ENCODE measurements around the gene FKRP.

FKRP gene

DNA sequence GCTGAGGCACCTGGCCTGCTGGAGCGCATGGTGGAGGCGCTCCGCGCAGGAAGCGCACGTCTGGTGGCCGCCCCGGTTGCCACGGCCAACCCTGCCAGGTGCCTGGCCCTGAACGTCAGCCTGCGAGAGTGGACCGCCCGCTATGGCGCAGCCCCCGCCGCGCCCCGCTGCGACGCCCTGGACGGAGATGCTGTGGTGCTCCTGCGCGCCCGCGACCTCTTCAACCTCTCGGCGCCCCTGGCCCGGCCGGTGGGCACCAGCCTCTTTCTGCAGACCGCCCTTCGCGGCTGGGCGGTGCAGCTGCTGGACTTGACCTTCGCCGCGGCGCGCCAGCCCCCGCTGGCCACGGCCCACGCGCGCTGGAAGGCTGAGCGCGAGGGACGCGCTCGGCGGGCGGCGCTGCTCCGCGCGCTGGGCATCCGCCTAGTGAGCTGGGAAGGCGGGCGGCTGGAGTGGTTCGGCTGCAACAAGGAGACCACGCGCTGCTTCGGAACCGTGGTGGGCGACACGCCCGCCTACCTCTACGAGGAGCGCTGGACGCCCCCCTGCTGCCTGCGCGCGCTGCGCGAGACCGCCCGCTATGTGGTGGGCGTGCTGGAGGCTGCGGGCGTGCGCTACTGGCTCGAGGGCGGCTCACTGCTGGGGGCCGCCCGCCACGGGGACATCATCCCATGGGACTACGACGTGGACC is 10.1 kb downstream of the FKRP start:
- Histone ChIP-seq H3K4me3 (ENCODE audit: low read length) (no peak overlapping the region), H3K9me2 (replicated peaks; ENCODE audit: insufficient read depth, low read length) (no peaks in the 10 kb centered on the region), H3K27ac (ENCODE audit: low read length) (no peak overlapping the region), H4K20me1 (ENCODE audit: insufficient read depth, low read length) (no peaks in the 10 kb centered on the region), H3K9ac (ENCODE audit: low read length) (no peak overlapping the region), H3K4me2 (ENCODE audit: low read depth, low read length) (no peak overlapping the region), H3K79me2 (ENCODE audit: low read length) (no peaks in the 10 kb centered on the region), H3K9me3 (replicated peaks; ENCODE audit: insufficient read depth, low read length) (no peaks in the 10 kb centered on the region), H3K4me1 (ENCODE audit: low read length) (0 out of 2 replicates have a peak, but pooled peaks cover 4% of the 10 kb centered on the region), H3K36me3 (replicated peaks; ENCODE audit: insufficient read depth, low read length) (no peaks in the 10 kb centered on the region), H3F3A (ENCODE audit: insufficient read depth, low read length) (no peaks in the 10 kb centered on the region), H3K27me3 (replicated peaks; ENCODE audit: insufficient read depth, low read length) (no peaks in the 10 kb centered on the region), H2AFZ (ENCODE audit: low read length) (no peak overlapping the region)
- TF ChIP-seq EZH2 (optimal IDR thresholded peaks at IDR 0.05; ENCODE audit: low read depth, low read length) (no peak), CTCF (IDR thresholded peaks at IDR 0.05; ENCODE audit: low read length) (no peak), EZH2phosphoT487 (IDR thresholded peaks at IDR 0.05; ENCODE audit: low read length) (no peak)
- DNase-seq, result no peak

DNA sequence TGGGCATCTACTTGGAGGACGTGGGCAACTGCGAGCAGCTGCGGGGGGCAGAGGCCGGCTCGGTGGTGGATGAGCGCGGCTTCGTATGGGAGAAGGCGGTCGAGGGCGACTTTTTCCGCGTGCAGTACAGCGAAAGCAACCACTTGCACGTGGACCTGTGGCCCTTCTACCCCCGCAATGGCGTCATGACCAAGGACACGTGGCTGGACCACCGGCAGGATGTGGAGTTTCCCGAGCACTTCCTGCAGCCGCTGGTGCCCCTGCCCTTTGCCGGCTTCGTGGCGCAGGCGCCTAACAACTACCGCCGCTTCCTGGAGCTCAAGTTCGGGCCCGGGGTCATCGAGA is 10.7 kb downstream of the FKRP start:
- no peak overlapping the region for H3K9ac ChIP-seq (ENCODE audit: low read length)
- no peaks in the 10 kb centered on the region for H4K20me1 ChIP-seq (ENCODE audit: insufficient read depth, low read length)
- H3K36me3 ChIP-seq (replicated peaks; ENCODE audit: insufficient read depth, low read length), result no peaks in the 10 kb centered on the region
- no peak overlapping the region for H3K4me3 ChIP-seq (ENCODE audit: low read length)
- H3K4me1 ChIP-seq (ENCODE audit: low read length), result 0 out of 2 replicates have a peak, but pooled peaks cover 4% of the 10 kb centered on the region
- H3K4me2 ChIP-seq (ENCODE audit: low read depth, low read length), result no peak overlapping the region
- no peak overlapping the region for H2AFZ ChIP-seq (ENCODE audit: low read length)
- TF ChIP-seq EZH2 (optimal IDR thresholded peaks at IDR 0.05; ENCODE audit: low read depth, low read length) (no peak), CTCF (IDR thresholded peaks at IDR 0.05; ENCODE audit: low read length) (no peak), EZH2phosphoT487 (IDR thresholded peaks at IDR 0.05; ENCODE audit: low read length) (no peak)
- DNase-seq, result no peak
- no peak overlapping the region for H3K27ac ChIP-seq (ENCODE audit: low read length)
- no peaks in the 10 kb centered on the region for H3K27me3 ChIP-seq (replicated peaks; ENCODE audit: insufficient read depth, low read length)
- H3K9me2 ChIP-seq (replicated peaks; ENCODE audit: insufficient read depth, low read length), result no peaks in the 10 kb centered on the region
- no peaks in the 10 kb centered on the region for H3K9me3 ChIP-seq (replicated peaks; ENCODE audit: insufficient read depth, low read length)
- H3K79me2 ChIP-seq (ENCODE audit: low read length), result no peaks in the 10 kb centered on the region
- no peaks in the 10 kb centered on the region for H3F3A ChIP-seq (ENCODE audit: insufficient read depth, low read length)

DNA sequence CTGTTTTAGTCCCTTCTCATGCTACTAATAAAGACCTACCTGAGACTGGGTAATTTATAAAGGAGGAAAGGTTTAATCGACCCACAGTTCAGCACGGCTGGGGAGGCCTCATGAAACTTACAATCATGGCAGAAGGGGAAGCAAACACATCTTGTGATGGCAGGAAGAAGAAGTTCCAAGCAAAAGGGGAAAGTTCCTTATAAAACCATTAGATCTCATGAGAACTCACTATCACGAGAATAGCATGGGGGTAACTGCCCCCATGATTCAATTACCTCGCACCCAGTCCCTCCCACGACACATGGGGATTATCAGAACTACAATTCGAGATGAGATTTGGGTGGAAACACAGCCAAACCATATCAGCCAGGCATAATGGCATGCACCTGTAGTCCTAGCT is 13.3 kb downstream of the FKRP start:
- Histone ChIP-seq H3K27ac (ENCODE audit: low read length) (no peak overlapping the region), H3K4me3 (ENCODE audit: low read length) (no peak overlapping the region)

More for the DNA sequence above, 13.3 kb downstream of the FKRP start:
- no peak for TF ChIP-seq EZH2phosphoT487 (IDR thresholded peaks at IDR 0.05; ENCODE audit: low read length)
- no peak for TF ChIP-seq EZH2 (optimal IDR thresholded peaks at IDR 0.05; ENCODE audit: low read depth, low read length)
- no peak for TF ChIP-seq CTCF (IDR thresholded peaks at IDR 0.05; ENCODE audit: low read length)
- DNase-seq, result no peak
- no peaks in the 10 kb centered on the region for H4K20me1 ChIP-seq (ENCODE audit: insufficient read depth, low read length)
- no peaks in the 10 kb centered on the region for H3K9me3 ChIP-seq (replicated peaks; ENCODE audit: insufficient read depth, low read length)
- H3K9ac ChIP-seq (ENCODE audit: low read length), result no peak overlapping the region
- no peak overlapping the region for H2AFZ ChIP-seq (ENCODE audit: low read length)
- no peaks in the 10 kb centered on the region for H3F3A ChIP-seq (ENCODE audit: insufficient read depth, low read length)
- H3K4me2 ChIP-seq (ENCODE audit: low read depth, low read length), result no peak overlapping the region
- no peaks in the 10 kb centered on the region for H3K4me1 ChIP-seq (ENCODE audit: low read length)
- no peaks in the 10 kb centered on the region for H3K36me3 ChIP-seq (replicated peaks; ENCODE audit: insufficient read depth, low read length)
- H3K79me2 ChIP-seq (ENCODE audit: low read length), result no peaks in the 10 kb centered on the region
- H3K27me3 ChIP-seq (replicated peaks; ENCODE audit: insufficient read depth, low read length), result no peaks in the 10 kb centered on the region
- H3K9me2 ChIP-seq (replicated peaks; ENCODE audit: insufficient read depth, low read length), result no peaks in the 10 kb centered on the region

Measured in MM.1S (cell line).